Spleen (tissue), 11 donors: ENCODE measurements around the gene C8B. TPM values are rescaled to one million over a fixed set of nuclear protein-coding genes. Genes with fewer than 3 reads are reported as not detected.

Experiments
- DNase-seq: peaks from one replicate; pipeline ENCODE4 v3.0.0-alpha.2; 2020
- H3K27ac ChIP-seq, 8 donors: fragments of 200-600 bp; sonication (generic) in 7 of 8; 1 replicate in 4 of 8; 2 replicates in 4 of 8; pipeline versions ENCODE4 v1.5.0 to v1.8.0; 2016 to 2021; ENCODE audit warnings: inconsistent platforms in 4 of 8, mild to moderate bottlenecking in 4 of 8, moderate library complexity in 1 of 8
- H3K27me3 ChIP-seq, 7 donors: fragments of 200-600 bp; sonication (generic) in 6 of 7; replicated peaks in 1 of 7; 1 replicate in 4 of 7; 2 replicates in 3 of 7; pipeline versions ENCODE4 v1.5.0 to v1.8.0; 2016 to 2021; ENCODE audit warnings: inconsistent platforms in 3 of 7, mild to moderate bottlenecking in 1 of 7
- H3K36me3 ChIP-seq, 6 donors: fragments of 200-600 bp; sonication (generic) in 5 of 6; 1 replicate in 4 of 6; 2 replicates in 2 of 6; pipeline versions ENCODE4 v1.5.0 to v1.8.0; 2016 to 2021; ENCODE audit warnings: inconsistent platforms in 2 of 6
- H3K4me1 ChIP-seq, 6 donors: fragments of 200-600 bp; sonication (generic) in 5 of 6; 1 replicate in 3 of 6; 2 replicates in 3 of 6; pipeline versions ENCODE4 v1.5.0 to v1.8.0; 2016 to 2021; ENCODE audit warnings: inconsistent platforms in 3 of 6
- H3K4me3 ChIP-seq, 8 donors: fragments of 200-600 bp; sonication (generic) in 7 of 8; 1 replicate in 4 of 8; 2 replicates in 4 of 8; pipeline versions ENCODE4 v1.5.0 to v1.8.0; 2016 to 2021; ENCODE audit warnings: inconsistent platforms in 4 of 8, mild to moderate bottlenecking in 4 of 8, moderate library complexity in 2 of 8
- H3K9me3 ChIP-seq, 8 donors: fragments of 200-600 bp; sonication (generic) in 7 of 8; 1 replicate in 4 of 8; 2 replicates in 4 of 8; pipeline versions ENCODE4 v1.5.0 to v1.8.0; 2016 to 2021; ENCODE audit warnings: inconsistent platforms in 4 of 8
- CTCF ChIP-seq, 11 experiments: fragments of 200-600 bp in 7 of 11; fragments of 450-650 bp in 4 of 11; sonication (generic) in 4 of 11; IDR thresholded peaks in 8 of 11; conservative IDR thresholded peaks in 3 of 11; 1 replicate in 7 of 11; 2 replicates in 4 of 11; pipeline versions ENCODE4 v1.4.0 to v1.8.0; 2016 to 2021; ENCODE audit warnings: antibody characterized with exemption in 11 of 11, inconsistent platforms in 4 of 11, mild to moderate bottlenecking in 1 of 11
- POLR2A ChIP-seq, 3 donors: fragments of 450-650 bp; IDR thresholded peaks; one replicate each; pipeline ENCODE4 v1.5.1; 2017; ENCODE audit warnings: antibody characterized with exemption in 3 of 3, mild to moderate bottlenecking in 1 of 3
- POLR2AphosphoS5 ChIP-seq, 3 donors: sonication (generic); formaldehyde crosslinking; IDR thresholded peaks; one replicate each; pipeline ENCODE4 v1.5.1; 2017; ENCODE audit warnings: antibody characterized with exemption in 3 of 3
- WGBS, 5 donors: extraction: QIAGEN DNeasy Blood & Tissue Kit in 3 of 5; methylation state at CpG; one replicate each; pipeline versions ENCODE4 v1.1.5 to v1.1.7; 2013 to 2018; 5-methylcytosine and 5-hydroxymethylcytosine counted together
- intact Hi-C: fragments of 100-400 bp; cut with DNase I; formaldehyde crosslinking; loops from one replicate; pipeline ENCODE4 v1.15.0; 2023; ENCODE audit warnings: low total_unique reads
- polyA plus RNA-seq, 3 donors: library from polyadenylated mRNA; stranded (reverse); fragments of 200-250 nt; gene quantifications; one replicate each; pipeline ENCODE4 v1.2.1, GENCODE V29; 2013
- total RNA-seq, 7 donors: library from RNA; depleted of rRNA in 3 of 7; stranded (reverse); fragments of >200 nt in 3 of 7; fragmentation: NEBNext Ultra II Directional in 4 of 7; extraction: Animal tissue kit (Norgen Biotek cat#: 25700) in 4 of 7; gene quantifications; one replicate each; pipeline versions ENCODE4 v1.1.0 to v1.2.1, GENCODE V29; 2016 to 2021
- donor health status: healthy with polysubstance abuse.
- donor health status: DM: no; HTN: no; CAD: no; lungs with moderate emphysema.
- donor health status: DM: no; HTN: no; CAD: no.
- donor health status: Bipolar disorder and iron deficiency.
- donor health status: healthy.
- donor health status: DM: no; HTN: no; CAD: no.
- donor health status: DM: yes; HTN: yes; CAD: no.

Gene C8B
- total and polyA plus RNA-seq, 10 donors = not detected

GRCh38 chr1:56923201-56923600 is 42.6 kb downstream of the C8B start:
- no peaks in the 10 kb centered on the region for H3K9me3 ChIP-seq
- no peaks in the 10 kb centered on the region for H3K36me3 ChIP-seq
- H3K4me3 ChIP-seq = no peak overlapping the region
- TF ChIP-seq POLR2AphosphoS5 (IDR thresholded peaks at IDR 0.05) = no peak
- no peak for TF ChIP-seq POLR2A (IDR thresholded peaks at IDR 0.05)
- no peak for TF ChIP-seq CTCF (IDR thresholded peaks at IDR 0.05 in 8 of 11, conservative IDR thresholded peaks at IDR 0.05 in 3 of 11)
- DNase-seq = no peak
- WGBS, 5 donors = 26 to 86% (median 57%) methylated on average over 3 of the region's 3 CpGs
- no peaks in the 10 kb centered on the region for H3K4me1 ChIP-seq
- no peak overlapping the region for H3K27ac ChIP-seq
- H3K27me3 ChIP-seq = no peaks in the 10 kb centered on the region
- intact Hi-C loops = no loop called here

GRCh38 chr1:56922507-56922906 is 43.3 kb downstream of the C8B start:
- Histone ChIP-seq H3K4me1 (no peaks in the 10 kb centered on the region), H3K9me3 (no peaks in the 10 kb centered on the region), H3K4me3 (no peak overlapping the region), H3K36me3 (no peaks in the 10 kb centered on the region), H3K27ac (no peak overlapping the region), H3K27me3 (no peaks in the 10 kb centered on the region)
- TF ChIP-seq CTCF (IDR thresholded peaks at IDR 0.05 in 8 of 11, conservative IDR thresholded peaks at IDR 0.05 in 3 of 11) = no peak
- TF ChIP-seq POLR2AphosphoS5 (IDR thresholded peaks at IDR 0.05) = no peak
- TF ChIP-seq POLR2A (IDR thresholded peaks at IDR 0.05) = no peak
- 69 to 93% (median 88%) methylated on average over 1 of the region's 1 CpG for WGBS, 5 donors
- intact Hi-C loops = no loop called here
- DNase-seq = no peak

- intact Hi-C loops = no loop called here
- 60 to 82% (median 79%) methylated on average over 4 of the region's 4 CpGs for WGBS, 5 donors
- no peak overlapping the region for H3K4me3 ChIP-seq
- DNase-seq = no peak
- H3K27ac ChIP-seq = no peak overlapping the region
- no peaks in the 10 kb centered on the region for H3K36me3 ChIP-seq
- TF ChIP-seq POLR2AphosphoS5 (IDR thresholded peaks at IDR 0.05) (no peak), CTCF (IDR thresholded peaks at IDR 0.05 in 8 of 11, conservative IDR thresholded peaks at IDR 0.05 in 3 of 11) (no peak), POLR2A (IDR thresholded peaks at IDR 0.05) (no peak)
- no peaks in the 10 kb centered on the region for H3K27me3 ChIP-seq
- H3K4me1 ChIP-seq = no peaks in the 10 kb centered on the region
- no peaks in the 10 kb centered on the region for H3K9me3 ChIP-seq
Observed at GRCh38 chr1:56922070-56922469, 43.7 kb downstream of the C8B start.

GRCh38 chr1:56921479-56921878 is 44.3 kb downstream of the C8B start:
- no peak for DNase-seq
- no peak overlapping the region for H3K4me3 ChIP-seq
- no peaks in the 10 kb centered on the region for H3K4me1 ChIP-seq
- H3K27ac ChIP-seq = no peak overlapping the region
- intact Hi-C loops = no loop called here
- no peak for TF ChIP-seq POLR2AphosphoS5 (IDR thresholded peaks at IDR 0.05)
- TF ChIP-seq POLR2A (IDR thresholded peaks at IDR 0.05) = no peak
- no peak for TF ChIP-seq CTCF (IDR thresholded peaks at IDR 0.05 in 8 of 11, conservative IDR thresholded peaks at IDR 0.05 in 3 of 11)
- WGBS, 5 donors = 29 to 63% (median 35%) methylated on average over 1 of the region's 1 CpG
- no peaks in the 10 kb centered on the region for H3K36me3 ChIP-seq
- no peaks in the 10 kb centered on the region for H3K27me3 ChIP-seq
- H3K9me3 ChIP-seq = no peaks in the 10 kb centered on the region
